H1 (cell line): ENCODE data around the gene GTF2A1L. TPM values are rescaled to one million over a fixed set of nuclear protein-coding genes. Genes with fewer than 3 reads are reported as not detected.

ENCODE experiments used
- CTCF ChIA-PET: fragments of 300-600 bp; sonication (Branson Sonifier 250); formaldehyde crosslinking; loops from one replicate; lab custom pipeline; 2021; ENCODE audit not compliant: partially characterized antibody; lab: Charles Lee
- POLR2A ChIA-PET: fragments of 300-600 bp; sonication (Branson Sonifier 250); formaldehyde crosslinking; loops from one replicate; lab custom pipeline; 2021; ENCODE audit warnings: inconsistent platforms; ENCODE audit not compliant: partially characterized antibody; lab: Charles Lee
- DNase-seq, 2 experiments: peaks; one replicate each; pipeline versions ENCODE4 v3.0.0 to v3.0.0-alpha.2; 2010 to 2022; ENCODE audit warnings: low spot score in 2 of 2, low read depth in 1 of 2, mixed read lengths in 1 of 2
- FAIRE-seq: peaks from 2 replicates; lab custom pipeline; 2011; peaks lifted over from hg19 to GRCh38; lab: Jason Lieb, UNC
- H2AFZ ChIP-seq: 2 replicates; pipeline ENCODE4 v1.8.1; 2012; ENCODE audit warnings: low read length, inconsistent platforms
- H2AK5ac ChIP-seq: 2 replicates; pipeline ENCODE4 v1.6.1; 2013; ENCODE audit warnings: low read depth, low read length
- H2BK120ac ChIP-seq: replicated peaks from 2 replicates; pipeline ENCODE3; 2013; ENCODE audit warnings: low read depth, low read length, inconsistent platforms
- H2BK12ac ChIP-seq: 2 replicates; pipeline ENCODE4 v1.6.1; 2013; ENCODE audit warnings: low read depth, low read length
- H2BK15ac ChIP-seq: 2 replicates; pipeline ENCODE4 v1.6.1; 2013; ENCODE audit warnings: low read length
- H2BK20ac ChIP-seq: 2 replicates; pipeline ENCODE4 v1.6.1; 2013; ENCODE audit warnings: low read length
- H2BK5ac ChIP-seq: 2 replicates; pipeline ENCODE4 v1.6.1; 2013; ENCODE audit warnings: low read depth, low read length
- H3K14ac ChIP-seq: 2 replicates; pipeline ENCODE4 v1.6.1; 2013; ENCODE audit warnings: inconsistent platforms; ENCODE audit not compliant: insufficient read length
- H3K18ac ChIP-seq: 2 replicates; pipeline ENCODE4 v1.6.1; 2013; ENCODE audit warnings: low read length; ENCODE audit errors: extremely low read depth
- H3K23ac ChIP-seq: 2 replicates; pipeline ENCODE4 v1.6.1; 2013; ENCODE audit warnings: inconsistent platforms; ENCODE audit not compliant: insufficient read length
- H3K23me2 ChIP-seq: 2 replicates; pipeline ENCODE4 v1.6.1; 2013; ENCODE audit warnings: low read depth, low read length
- H3K27ac ChIP-seq: 2 replicates; pipeline ENCODE4 v1.6.1; 2011; ENCODE audit warnings: low read depth, low read length, inconsistent platforms
- H3K27me3 ChIP-seq, 4 experiments: replicated peaks in 1 of 4; 1 replicate in 1 of 4; 2 replicates in 3 of 4; pipeline versions ENCODE4 v1.6.1 to v1.8.1; 2011 to 2013; ENCODE audit warnings: low read length in 3 of 4, mild to moderate bottlenecking in 3 of 4, inconsistent platforms in 2 of 4, mixed read lengths in 2 of 4, moderate library complexity in 1 of 4; ENCODE audit not compliant: control insufficient read depth in 3 of 4, insufficient read depth in 3 of 4; ENCODE audit errors: extremely low read depth in 1 of 4
- H3K36me3 ChIP-seq, 4 experiments: 2 replicates each; pipeline versions ENCODE4 v1.6.1 to v1.8.1; 2011 to 2013; ENCODE audit warnings: mild to moderate bottlenecking in 4 of 4, low read length in 3 of 4, moderate library complexity in 2 of 4, control low read depth in 1 of 4, inconsistent platforms in 1 of 4; ENCODE audit not compliant: insufficient read depth in 4 of 4, control insufficient read depth in 2 of 4
- H3K4ac ChIP-seq: replicated peaks from 2 replicates; pipeline ENCODE3; 2013; ENCODE audit warnings: low read length, low read depth, mixed read lengths, inconsistent platforms; ENCODE audit not compliant: insufficient read length
- H3K4me1 ChIP-seq, 4 experiments: replicated peaks in 1 of 4; 1 replicate in 1 of 4; 2 replicates in 3 of 4; pipeline versions ENCODE4 v1.6.1 to v1.8.1; 2011 to 2013; ENCODE audit warnings: low read length in 3 of 4, inconsistent platforms in 2 of 4, mixed read lengths in 1 of 4; ENCODE audit not compliant: insufficient read depth in 4 of 4, control insufficient read depth in 3 of 4
- H3K4me2 ChIP-seq, 2 experiments: 2 replicates each; pipeline versions ENCODE4 v1.6.1 to v1.8.1; 2011 to 2013; ENCODE audit warnings: low read depth in 2 of 2, low read length in 2 of 2, control low read depth in 1 of 2, inconsistent platforms in 1 of 2, mild to moderate bottlenecking in 1 of 2; ENCODE audit not compliant: insufficient read depth in 1 of 2
- H3K4me3 ChIP-seq, 4 experiments: fragments of 200-600, 300-600 bp in 1 of 4; sonication (generic), shearing (Covaris generic), sonication (Bioruptor Twin) in 1 of 4; 2 replicates each; pipeline versions ENCODE4 v1.5.1 to v1.8.1; 2011 to 2016; ENCODE audit warnings: low read length in 4 of 4, low read depth in 3 of 4, control low read depth in 2 of 4, inconsistent platforms in 2 of 4, mild to moderate bottlenecking in 2 of 4, mixed read lengths in 1 of 4, moderate library complexity in 1 of 4; ENCODE audit not compliant: insufficient read depth in 2 of 4; ENCODE audit errors: extremely low read depth in 1 of 4
- H3K56ac ChIP-seq: replicated peaks from 2 replicates; pipeline ENCODE3; 2013; ENCODE audit warnings: low read depth, mild to moderate bottlenecking, mixed read lengths, low read length, inconsistent platforms; ENCODE audit not compliant: insufficient read length
- H3K79me1 ChIP-seq: 2 replicates; pipeline ENCODE4 v1.6.1; 2013; ENCODE audit warnings: low read depth, low read length, control low read depth
- H3K79me2 ChIP-seq, 2 experiments: 2 replicates each; pipeline versions ENCODE4 v1.6.1 to v1.8.1; 2012 to 2013; ENCODE audit warnings: low read length in 2 of 2, mild to moderate bottlenecking in 2 of 2, inconsistent platforms in 1 of 2; ENCODE audit not compliant: insufficient read depth in 2 of 2, control insufficient read depth in 1 of 2
- H3K9ac ChIP-seq, 4 experiments: replicated peaks in 1 of 4; 1 replicate in 1 of 4; 2 replicates in 3 of 4; pipeline versions ENCODE4 v1.6.1 to v1.8.1; 2011 to 2013; ENCODE audit warnings: low read depth in 3 of 4, low read length in 3 of 4, control low read depth in 2 of 4, mild to moderate bottlenecking in 2 of 4, moderate library complexity in 2 of 4, inconsistent platforms in 1 of 4; ENCODE audit errors: extremely low read depth in 1 of 4
- H3K9me3 ChIP-seq, 2 experiments: 2 replicates each; pipeline versions ENCODE4 v1.6.1 to v1.8.1; 2012 to 2013; ENCODE audit warnings: mild to moderate bottlenecking in 2 of 2, moderate library complexity in 2 of 2, control low read depth in 1 of 2, inconsistent platforms in 1 of 2, low read depth in 1 of 2, low read length in 1 of 2, mixed read lengths in 1 of 2; ENCODE audit not compliant: insufficient read depth in 2 of 2
- H4K20me1 ChIP-seq, 2 experiments: replicated peaks in 1 of 2; 2 replicates each; pipeline versions ENCODE3 to v1.8.1; 2011 to 2013; ENCODE audit warnings: inconsistent platforms in 2 of 2, low read length in 2 of 2, mild to moderate bottlenecking in 1 of 2; ENCODE audit not compliant: insufficient read depth in 2 of 2, control insufficient read depth in 1 of 2
- H4K5ac ChIP-seq: 2 replicates; pipeline ENCODE4 v1.6.1; 2013; ENCODE audit warnings: low read length, low read depth, mixed read lengths, inconsistent platforms; ENCODE audit not compliant: insufficient read length
- H4K8ac ChIP-seq: 2 replicates; pipeline ENCODE4 v1.8.0; 2013; ENCODE audit warnings: mild to moderate bottlenecking, moderate library complexity, low read length, inconsistent platforms; ENCODE audit not compliant: insufficient read depth; ENCODE audit errors: extremely low read depth
- H4K91ac ChIP-seq: replicated peaks from 2 replicates; pipeline ENCODE3; 2013; ENCODE audit warnings: low read length, mixed read lengths, inconsistent platforms; ENCODE audit not compliant: insufficient read length
- CBX8 ChIP-seq: fragments of 300-800, 300-1000 bp; sonication (generic); IDR thresholded peaks from 2 replicates; pipeline ENCODE4 v1.7.1; 2016; ENCODE audit warnings: low read depth, low read length, borderline replicate concordance
- CTCF ChIP-seq, 3 experiments: IDR thresholded peaks; 1 replicate in 2 of 3; 2 replicates in 1 of 3; pipeline versions ENCODE4 v1.5.1 to v1.6.1; 2011; ENCODE audit warnings: low read length in 3 of 3, mild to moderate bottlenecking in 3 of 3, inconsistent platforms in 2 of 3, low read depth in 1 of 3, moderate library complexity in 1 of 3; ENCODE audit not compliant: insufficient read depth in 1 of 3; ENCODE audit errors: control extremely low read depth in 1 of 3
- HDAC2 ChIP-seq, 2 experiments: fragments of 300-600 bp in 1 of 2; sonication (generic) in 1 of 2; IDR thresholded peaks; 2 replicates each; pipeline ENCODE4 v1.6.1; 2011 to 2012; ENCODE audit warnings: low read depth in 2 of 2, low read length in 2 of 2, mild to moderate bottlenecking in 2 of 2, moderate library complexity in 2 of 2, borderline replicate concordance in 1 of 2, inconsistent platforms in 1 of 2
- NRF1 ChIP-seq: IDR thresholded peaks from 2 replicates; pipeline ENCODE4 v1.6.1; 2011; ENCODE audit warnings: mild to moderate bottlenecking, low read depth, low read length, improper control_type of control experiment
- PHF8 ChIP-seq: fragments of 200-600 bp; sonication (generic); conservative IDR thresholded peaks from 2 replicates; pipeline ENCODE4 v1.7.1; 2012; ENCODE audit warnings: low read depth, mild to moderate bottlenecking, inconsistent platforms, low read length, moderate library complexity
- RAD21 ChIP-seq, 2 experiments: IDR thresholded peaks in 1 of 2; conservative IDR thresholded peaks in 1 of 2; 2 replicates each; pipeline ENCODE4 v1.6.1; 2011; ENCODE audit warnings: low read depth in 2 of 2, low read length in 2 of 2, improper control_type of control experiment in 1 of 2, inconsistent platforms in 1 of 2, mild to moderate bottlenecking in 1 of 2, moderate library complexity in 1 of 2
- SIX5 ChIP-seq: IDR thresholded peaks from 2 replicates; pipeline ENCODE4 v1.6.1; 2011; ENCODE audit warnings: mild to moderate bottlenecking, low read depth, low read length
- SRF ChIP-seq: IDR thresholded peaks from 2 replicates; pipeline ENCODE4 v1.6.1; 2011; ENCODE audit warnings: mild to moderate bottlenecking, low read depth, low read length, moderate library complexity
- WGBS, 2 experiments: shearing (Covaris generic) in 1 of 2; methylation state at CpG; one replicate each; pipeline versions ENCODE4 v1.1.6 to v1.1.7; 2013 to 2015; ENCODE audit warnings: low lambda C conversion rate in 2 of 2, mixed read lengths in 2 of 2, inconsistent platforms in 1 of 2, low coverage in 1 of 2, missing lambda C conversion rate in 1 of 2; ENCODE audit not compliant: insufficient replicate concordance in 2 of 2, insufficient coverage in 1 of 2, insufficient read length in 1 of 2; ENCODE audit errors: extremely low coverage in 1 of 2, missing lambda C conversion rate in 1 of 2; 5-methylcytosine and 5-hydroxymethylcytosine counted together
- polyA plus RNA-seq, 7 experiments: library from polyadenylated mRNA; depleted of rRNA in 3 of 7; stranded (reverse) in 5 of 7; unstranded in 2 of 7; fragments of >200 nt in 5 of 7; fragments of 200-250 nt in 2 of 7; gene quantifications; 1 replicate in 5 of 7; 2 replicates in 1 of 7; 4 replicates in 1 of 7; pipeline versions ENCODE4 v1.2.1 to v1.2.3, GENCODE V29; 2011 to 2013; ENCODE audit warnings: missing spikeins in 2 of 7, mixed read lengths in 2 of 7
- total RNA-seq: library from RNA; stranded (reverse); fragmentation: NEBNext Ultra II Directional; extraction: Animal tissue kit (Norgen Biotek cat#: 25700); gene quantifications from 2 replicates; pipeline ENCODE4 v1.2.1, GENCODE V29; 2021

GTF2A1L gene
- total and polyA plus RNA-seq, 2 of the 8 experiments (the other 6 are each of a cell fraction or from before 2014, with no cell fraction given) = 0.18 TPM; not detected in 1

- Histone ChIP-seq H3K9ac (no peak overlapping the region), H3K4me1 (peaks cover 0 to 2% (median 0%) of the 10 kb centered on the region in 4 experiments; a peak in 1 of 7 replicates), H2BK120ac (no peak overlapping the region), H3K23me2 (no peaks in the 10 kb centered on the region), H3K56ac (no peak overlapping the region), H4K8ac (no peak overlapping the region), H3K79me1 (no peaks in the 10 kb centered on the region), H2BK5ac (no peak overlapping the region), H2BK12ac (no peak overlapping the region), H2AFZ (no peak overlapping the region), H2AK5ac (no peak overlapping the region), H3K18ac (no peak overlapping the region), H3K4me3 (no peak overlapping the region), H4K91ac (no peak overlapping the region), H3K9me3 (no peaks in the 10 kb centered on the region), H2BK15ac (no peak overlapping the region), H4K5ac (no peak overlapping the region), H3K14ac (no peak overlapping the region), H3K4ac (no peak overlapping the region), H3K36me3 (no peaks in the 10 kb centered on the region), H2BK20ac (no peak overlapping the region), H4K20me1 (no peaks in the 10 kb centered on the region), H3K23ac (no peak overlapping the region), H3K4me2 (no peak overlapping the region), H3K79me2 (no peaks in the 10 kb centered on the region), H3K27ac (no peak overlapping the region), H3K27me3 (no peaks in the 10 kb centered on the region)
- 90% methylated on average over 7 of the region's 9 CpGs; no CpG with 5 or more reads in 1 of the 2 experiments for WGBS, 2 experiments
- FAIRE-seq (no peak), DNase-seq (no peak)
- CTCF ChIA-PET = no interaction called here
- POLR2A ChIA-PET = no interaction called here
- TF ChIP-seq RAD21 (IDR thresholded peaks at IDR 0.05 in 1 of 2, conservative IDR thresholded peaks at IDR 0.05 in 1 of 2; ENCODE audit: low read depth in 2 of 2, low read length in 2 of 2) = no peak
- TF ChIP-seq CBX8 = no peak
- TF ChIP-seq HDAC2 (IDR thresholded peaks at IDR 0.05; ENCODE audit: borderline replicate concordance in 1 of 2, low read depth in 2 of 2, low read length in 2 of 2) = no peak
- TF ChIP-seq PHF8 = no peak
- TF ChIP-seq SRF = no peak
- TF ChIP-seq SIX5 = no peak
- TF ChIP-seq NRF1 = no peak
- TF ChIP-seq CTCF (IDR thresholded peaks at IDR 0.05; ENCODE audit: control extremely low read depth in 1 of 3, insufficient read depth in 1 of 3, low read depth in 1 of 3, low read length in 3 of 3) = no peak
These were observed 43.0 kb upstream of the GTF2A1L start for GRCh38 chr2:48574353-48575287.
